Measurements from ENCODE around the gene SLC9A9. TPM values are rescaled to one million over a fixed set of nuclear protein-coding genes. Genes with fewer than 3 reads are reported as not detected.

SLC9A9 gene
- total and polyA plus RNA-seq, 2 of the 8 experiments (the other 6 are each of a cell fraction or from before 2014, with no cell fraction given) = 0.48 to 1.1 TPM

- TF ChIP-seq CHD7 (IDR thresholded peaks at IDR 0.05; ENCODE audit: insufficient replicate concordance, low read length) = no peak
- TF ChIP-seq FOSL1 (IDR thresholded peaks at IDR 0.05; ENCODE audit: insufficient read depth, low read depth, low read length) = no peak
- no peak for TF ChIP-seq RXRA (IDR thresholded peaks at IDR 0.05; ENCODE audit: insufficient read depth, low read depth, low read length)
These were observed 334.2 kb downstream of the SLC9A9 start (continued) for GRCh38 chr3:143514109-143514508.
